Skin epidermis (tissue), 12 donors: ENCODE data around the gene LIPJ.

ENCODE experiments used
- H3K27ac ChIP-seq, 21 experiments: fragments of 200-600 bp; sonication (generic) in 11 of 21; one replicate each; pipeline ENCODE4 v1.5.0; 2020; ENCODE audit warnings: mild to moderate bottlenecking in 3 of 21, inconsistent platforms in 2 of 21, moderate library complexity in 2 of 21
- H3K4me3 ChIP-seq, 7 experiments: fragments of 200-600 bp; sonication (generic) in 2 of 7; one replicate each; pipeline ENCODE4 v1.5.0; 2020; ENCODE audit warnings: inconsistent platforms in 2 of 7, mild to moderate bottlenecking in 2 of 7, moderate library complexity in 1 of 7

LIPJ gene, protein sequence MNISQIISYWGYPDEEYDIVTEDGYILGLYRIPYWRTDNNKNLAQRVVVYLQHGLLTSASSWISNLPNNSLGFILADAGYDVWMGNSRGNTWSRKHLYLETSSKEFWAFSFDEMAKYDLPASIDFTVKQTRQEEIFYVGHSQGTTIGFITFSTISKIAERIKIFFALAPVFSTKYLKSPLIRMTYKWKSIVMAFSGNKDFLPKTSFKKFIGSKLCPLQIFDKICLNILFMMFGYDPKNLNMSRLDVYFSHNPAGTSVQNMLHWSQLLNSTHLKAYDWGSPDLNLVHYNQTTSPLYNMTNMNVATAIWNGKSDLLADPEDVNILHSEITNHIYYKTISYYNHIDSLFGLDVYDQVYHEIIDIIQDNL

DNA sequence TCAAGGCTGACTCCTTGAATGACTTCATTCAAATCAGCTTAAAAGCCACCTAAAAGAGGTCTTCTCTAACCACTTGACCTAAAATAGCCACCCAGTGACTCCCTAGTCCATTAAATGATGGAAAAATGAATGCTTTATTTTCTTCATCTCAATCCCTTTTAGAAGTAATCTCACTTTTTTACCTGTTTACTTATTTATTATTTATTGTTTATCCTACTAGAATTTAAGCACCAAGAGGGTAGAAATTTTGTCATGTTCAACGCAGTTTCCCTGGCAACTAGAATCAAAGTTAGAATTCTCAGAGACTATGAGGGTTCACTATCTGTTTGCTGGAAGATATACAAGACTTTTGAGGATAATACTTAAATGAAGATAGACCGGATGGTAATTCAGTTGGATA is at the start of gene LIPJ:
Gene LIPJ, plus strand, starts transcription at position 301 of the 400 bp plus-strand sequence. CDS start 3,926 bp downstream, outside the sequence.
- Histone ChIP-seq H3K27ac (no peak within 1 kb of the TSS), H3K4me3 (no peak within 1 kb of the TSS)

GRCh38 chr10:88537322-88537721 is 49.2 kb upstream of the LIPJ start:
- H3K27ac ChIP-seq: no peak overlapping the region
- no peak overlapping the region for H3K4me3 ChIP-seq

DNA sequence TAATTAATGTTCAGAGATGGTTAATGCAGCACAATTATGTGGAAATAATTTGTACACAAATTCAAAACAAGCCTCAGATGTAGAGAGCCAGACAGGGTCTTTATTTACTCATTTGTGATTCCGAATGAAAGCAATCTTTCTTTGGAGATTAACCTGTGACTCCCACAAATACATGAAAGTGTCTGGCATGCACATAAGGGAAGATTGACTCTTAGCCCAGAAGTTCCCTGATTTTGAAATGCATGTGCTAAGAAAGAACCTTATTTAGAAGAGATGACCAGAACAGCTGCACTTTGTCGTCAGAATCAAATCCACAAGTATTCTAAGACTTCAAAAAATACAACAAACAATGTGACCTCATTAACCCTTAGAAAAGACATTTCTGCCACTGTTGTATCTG is 48.5 kb upstream of the LIPJ start:
- H3K27ac ChIP-seq: no peak overlapping the region
- no peak overlapping the region for H3K4me3 ChIP-seq

DNA sequence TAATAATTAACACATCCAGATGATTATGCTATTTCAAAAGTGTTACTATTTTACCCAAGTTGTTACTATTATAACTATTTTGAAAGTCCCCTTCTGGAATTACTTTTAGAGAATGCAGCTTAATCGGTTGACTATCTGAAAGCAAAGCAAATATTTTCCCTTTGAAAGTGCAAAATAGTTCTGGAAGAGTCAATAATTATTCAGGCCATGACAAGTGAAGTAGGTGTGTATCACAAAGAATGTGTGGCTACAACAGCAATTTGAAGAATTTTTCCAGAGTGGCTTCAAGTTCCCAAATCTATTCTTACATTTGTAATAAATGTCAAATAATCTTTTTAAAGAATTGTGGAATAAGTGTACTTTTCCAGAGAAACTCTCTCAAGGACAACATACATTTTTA is 46.2 kb upstream of the LIPJ start:
- peak overlapping the region in 1 of 21 experiments; percentile 25 for H3K27ac ChIP-seq

DNA sequence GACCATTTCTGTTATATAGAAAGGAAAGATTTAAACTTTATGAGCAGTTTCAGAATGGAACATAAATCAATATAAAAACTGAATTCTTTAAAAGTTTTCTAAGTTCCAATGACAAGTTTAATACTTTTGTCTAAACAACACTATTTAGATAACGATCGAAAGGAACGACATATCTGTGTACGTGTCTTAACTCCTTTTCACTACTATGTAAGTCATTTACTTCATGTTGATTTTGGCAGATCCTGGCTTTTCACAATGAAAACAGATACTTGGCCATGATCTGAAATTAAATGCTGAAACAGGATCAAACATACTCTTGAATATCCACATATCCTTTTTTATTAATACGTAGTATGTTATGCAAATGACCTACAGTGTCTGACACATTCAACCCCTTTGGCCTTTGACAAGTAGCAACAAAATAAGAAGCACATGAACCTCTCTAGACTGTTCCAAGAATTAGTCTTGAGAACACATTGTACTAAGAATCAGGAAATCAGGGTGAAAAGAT is 45.4 kb upstream of the LIPJ start:
- Histone ChIP-seq H3K4me3 (no peak overlapping the region), H3K27ac (peak overlapping the region in 4 of 21 experiments; percentile 25 to 76 (median 57))

More for the DNA sequence above, 46.2 kb upstream of the LIPJ start:
- H3K4me3 ChIP-seq: no peak overlapping the region

GRCh38 chr10:88542522-88542921 is 44.0 kb upstream of the LIPJ start:
- Histone ChIP-seq H3K4me3 (no peak overlapping the region), H3K27ac (no peak overlapping the region)

DNA sequence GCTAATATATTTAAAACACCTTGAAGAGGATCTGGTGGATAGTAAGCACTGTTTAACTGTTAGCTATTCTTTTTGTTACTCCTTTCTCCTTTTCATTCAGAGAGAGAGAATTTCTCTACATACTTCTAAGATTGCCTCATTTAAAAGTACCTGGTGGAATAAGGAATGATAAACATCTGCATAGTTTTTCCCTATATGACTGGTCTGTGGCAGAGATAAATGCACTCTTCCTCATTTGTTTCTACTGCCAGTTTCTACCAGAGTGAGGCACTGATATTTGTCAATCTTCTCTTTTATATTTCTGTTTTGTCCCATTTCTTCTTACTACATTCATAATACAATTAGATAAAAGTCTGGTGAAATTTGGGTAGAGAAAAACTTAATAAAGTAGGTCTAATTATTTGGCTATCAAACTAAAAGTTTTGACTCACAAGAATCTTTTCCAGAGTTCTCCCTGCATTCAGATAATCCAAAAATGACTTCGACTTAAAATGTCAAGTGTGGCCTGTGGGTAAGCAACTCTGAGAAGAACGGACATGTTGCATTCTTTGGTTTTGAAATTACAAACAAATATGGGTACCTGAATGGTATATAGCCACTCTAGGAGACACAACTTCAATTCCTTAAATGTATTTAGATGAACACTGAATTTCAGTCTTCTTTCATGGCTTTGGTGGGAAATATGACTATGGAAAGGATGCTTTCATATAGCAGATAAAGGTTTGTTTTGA is 42.3 kb upstream of the LIPJ start:
- no peak overlapping the region for H3K4me3 ChIP-seq
- H3K27ac ChIP-seq: no peak overlapping the region

- Histone ChIP-seq H3K27ac (no peak overlapping the region), H3K4me3 (no peak overlapping the region)
Observed at GRCh38 chr10:88545359-88545758, 41.2 kb upstream of the LIPJ start.

- H3K4me3 ChIP-seq: no peak overlapping the region
- no peak overlapping the region for H3K27ac ChIP-seq
Observed at GRCh38 chr10:88546497-88546896, 40.1 kb upstream of the LIPJ start.

DNA sequence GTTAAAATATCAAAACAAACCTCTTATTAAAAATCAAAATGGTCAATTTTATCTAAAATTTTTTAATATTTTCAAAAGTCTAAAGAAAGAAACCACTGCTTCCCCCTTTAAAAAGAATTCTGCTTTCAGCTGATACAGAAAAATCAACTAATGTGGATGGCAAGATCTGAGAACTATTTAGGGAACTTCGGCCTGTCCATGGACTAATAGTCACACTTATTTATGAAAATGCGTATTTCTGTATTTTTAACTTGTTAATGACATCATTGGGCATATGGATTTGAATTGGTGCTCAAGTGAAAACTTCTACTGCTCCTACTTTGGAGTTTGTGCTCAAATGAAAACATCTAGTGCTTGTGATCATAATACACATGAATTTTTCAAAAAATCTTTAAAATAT is 35.3 kb upstream of the LIPJ start:
- Histone ChIP-seq H3K4me3 (no peak overlapping the region), H3K27ac (no peak overlapping the region)

GRCh38 chr10:88553116-88553752 is 33.3 kb upstream of the LIPJ start:
- no peak overlapping the region for H3K4me3 ChIP-seq
- H3K27ac ChIP-seq: no peak overlapping the region

GRCh38 chr10:88555190-88555908 is 31.2 kb upstream of the LIPJ start:
- Histone ChIP-seq H3K27ac (no peak overlapping the region), H3K4me3 (no peak overlapping the region)

- no peak overlapping the region for H3K27ac ChIP-seq
- no peak overlapping the region for H3K4me3 ChIP-seq
Observed at GRCh38 chr10:88557256-88557655, 29.3 kb upstream of the LIPJ start.

GRCh38 chr10:88557658-88558057 is 28.9 kb upstream of the LIPJ start:
- no peak overlapping the region for H3K27ac ChIP-seq
- no peak overlapping the region for H3K4me3 ChIP-seq

DNA sequence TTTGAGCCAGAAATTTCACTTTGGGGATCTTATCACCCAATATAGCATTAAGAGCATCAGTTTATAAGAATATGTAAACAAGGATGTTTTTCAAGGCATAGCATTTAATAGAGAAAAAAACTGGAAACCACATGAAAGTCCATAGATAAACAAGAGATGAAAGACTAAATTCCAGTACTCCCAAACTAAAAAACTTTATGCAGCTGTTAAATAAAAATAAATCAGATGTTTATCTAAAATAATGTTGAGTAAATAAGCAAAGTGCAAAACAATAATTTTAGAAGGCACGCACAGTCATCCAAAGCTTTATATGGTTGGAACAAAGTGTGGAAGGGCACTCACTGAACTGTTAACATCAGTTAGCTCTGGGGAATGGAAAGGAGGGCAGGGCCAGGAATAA is 24.4 kb upstream of the LIPJ start:
- H3K27ac ChIP-seq: no peak overlapping the region

DNA sequence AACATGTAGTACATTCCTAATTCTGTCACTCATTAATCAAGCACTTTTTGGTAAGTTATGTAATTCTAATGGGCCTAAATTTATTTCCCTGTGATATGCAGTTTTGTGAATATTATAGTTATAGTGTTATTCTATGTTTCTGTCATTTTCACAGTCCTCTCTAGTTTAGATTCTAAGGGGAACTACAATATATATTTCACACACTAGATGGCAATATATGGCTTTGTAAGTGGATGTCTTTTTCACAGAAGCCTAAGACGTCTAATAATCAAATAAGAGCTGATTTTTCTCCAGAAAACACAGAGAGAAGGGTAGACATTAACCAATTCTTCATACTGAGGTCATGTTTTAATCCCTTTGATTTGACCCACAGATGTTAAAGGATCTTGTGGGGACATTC is 21.5 kb upstream of the LIPJ start:
- no peak overlapping the region for H3K4me3 ChIP-seq

More for the DNA sequence above, 24.4 kb upstream of the LIPJ start:
- no peak overlapping the region for H3K4me3 ChIP-seq

DNA sequence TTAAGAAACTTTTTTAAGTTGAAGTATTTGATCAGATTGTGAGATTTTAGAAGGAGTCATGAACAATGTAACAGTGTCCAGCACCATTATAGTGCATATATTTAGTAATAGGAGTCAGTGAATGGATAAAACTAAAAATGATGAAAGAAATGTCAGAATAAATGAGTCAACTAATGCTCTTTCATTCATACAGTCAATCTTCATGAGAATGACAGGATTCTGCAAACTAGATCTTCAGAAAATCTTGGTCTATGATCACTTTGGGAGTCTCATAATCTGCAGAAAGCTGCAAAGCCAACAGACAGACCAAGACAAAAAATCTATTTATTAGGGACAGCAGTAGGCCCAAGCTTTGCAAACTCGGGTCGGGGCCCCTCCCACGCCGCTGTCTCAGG is 4.2 kb upstream of the LIPJ start:
- Histone ChIP-seq H3K4me3 (peak overlapping the region; percentile 50 to 75 (median 59)), H3K27ac (peak overlapping the region; percentile 82 to 96 (median 90))

More for the DNA sequence above, 21.5 kb upstream of the LIPJ start:
- no peak overlapping the region for H3K27ac ChIP-seq

GRCh38 chr10:88582806-88583583 is 3.6 kb upstream of the LIPJ start, which contains the start of gene RNLS:
Gene RNLS, minus strand, starts transcription at chr10:88583318.
- peak within 1 kb of the TSS; percentile 50 to 75 (median 59) for H3K4me3 ChIP-seq
- peak within 1 kb of the TSS; percentile 82 to 96 (median 90) for H3K27ac ChIP-seq

- Histone ChIP-seq H3K27ac (peak overlapping the region in 20 of 21 experiments; percentile 82 to 96 (median 90)), H3K4me3 (peak overlapping the region; percentile 50 to 75 (median 59))
Observed at GRCh38 chr10:88583584-88583957, 3.0 kb upstream of the LIPJ start.
